Psoas muscle (tissue), 8 donors: ENCODE measurements around the gene MAP2K2. TPM values are rescaled to one million over a fixed set of nuclear protein-coding genes. Genes with fewer than 3 reads are reported as not detected.
A peak's percentile ranks its signal among the peaks of the same experiment; 100 is the strongest.

Experiments
- ATAC-seq, 4 donors: fragments of 200-7000 bp; cut with Tn5 transposase; one replicate each; pipeline ENCODE4 v1.9.1; 2020; ENCODE audit warnings: moderate library complexity in 3 of 4, mild to moderate bottlenecking in 2 of 4
- DNase-seq, 2 donors: peaks; one replicate each; pipeline ENCODE4 v3.0.0-alpha.2; 2020
- H3K27ac ChIP-seq: fragments of 200-600 bp; one replicate; pipeline ENCODE4 v1.8.0; 2022
- H3K27me3 ChIP-seq, 3 donors: fragments of 200-600 bp in 1 of 3; one replicate each; pipeline versions ENCODE4 v1.6.1 to v1.8.0; 2013 to 2022; ENCODE audit warnings: low read length in 2 of 3, mild to moderate bottlenecking in 2 of 3, moderate library complexity in 1 of 3; ENCODE audit not compliant: insufficient read depth in 3 of 3
- H3K36me3 ChIP-seq, 2 donors: fragments of 200-600 bp in 1 of 2; one replicate each; pipeline versions ENCODE4 v1.6.1 to v1.8.0; 2013 to 2022; ENCODE audit warnings: low read depth in 1 of 2, mild to moderate bottlenecking in 1 of 2, moderate library complexity in 1 of 2; ENCODE audit not compliant: insufficient read depth in 1 of 2
- H3K4me1 ChIP-seq: fragments of 200-600 bp; one replicate; pipeline ENCODE4 v1.8.0; 2022
- H3K4me3 ChIP-seq: fragments of 200-600 bp; one replicate; pipeline ENCODE4 v1.8.0; 2022; ENCODE audit warnings: mild to moderate bottlenecking
- H3K9me3 ChIP-seq: fragments of 200-600 bp; one replicate; pipeline ENCODE4 v1.8.0; 2022
- CTCF ChIP-seq: fragments of 200-600 bp; IDR thresholded peaks from one replicate; pipeline ENCODE4 v1.8.0; 2022; ENCODE audit warnings: antibody characterized with exemption
- WGBS, 3 donors: extraction: QIAGEN DNeasy Blood & Tissue Kit; methylation state at CpG; one replicate each; pipeline versions ENCODE4 v1.1.6 to v1.1.7; 2013; 5-methylcytosine and 5-hydroxymethylcytosine counted together
- intact Hi-C, 2 donors: fragments of 100-400 bp; cut with DNase I; formaldehyde crosslinking; loops; one replicate each; pipeline versions ENCODE4 v1.11.0 to v1.14.2; 2022
- polyA plus RNA-seq, 3 donors: library from polyadenylated mRNA; stranded (reverse); fragments of 200-250 nt; gene quantifications; one replicate each; pipeline ENCODE4 v1.2.3, GENCODE V29; 2013
- total RNA-seq, 4 donors: library from RNA; stranded (reverse); fragmentation: NEBNext Ultra II Directional in 2 of 4; extraction: Animal tissue kit (Norgen Biotek cat#: 25700) in 2 of 4; gene quantifications; one replicate each; pipeline versions ENCODE4 v1.2.1 to v1.2.4, GENCODE V29; 2021 to 2023
- donor health status: healthy with polysubstance abuse.
- donor health status: DM: no; HTN: no; CAD: no; lungs with moderate emphysema.
- donor health status: Bipolar disorder and iron deficiency.
- donor health status: healthy.
- donor health status: DM: yes; HTN: yes; CAD: no.
- donor health status: DM: no; HTN: no; CAD: no.
- donor health status: DM: no; HTN: no; CAD: no.
- donor health status: DM: yes; HTN: yes; CAD: no.

The MAP2K2 gene
- total and polyA plus RNA-seq, 7 donors, result 136 to 290 (median 189) TPM

- intact Hi-C loops, result no loop called here
- H3K27ac ChIP-seq, result peak overlapping the region; percentile 69
- H3K4me1 ChIP-seq, result peaks cover 34% of the 10 kb centered on the region
- 41 to 67% (median 46%) methylated on average over 18 to 27 of the region's 27 CpGs for WGBS, 3 donors
- no peak for TF ChIP-seq CTCF
- peaks cover 0 to 52% of the 10 kb centered on the region in 2 donors for H3K36me3 ChIP-seq
- DNase-seq (peak in 1 of 2 donors; percentile 66), ATAC-seq (peak in 3 of 4 donors; percentile 29 to 32 (median 30))
- no peaks in the 10 kb centered on the region for H3K27me3 ChIP-seq
- H3K4me3 ChIP-seq, result peak overlapping the region; percentile 46
- H3K9me3 ChIP-seq, result no peaks in the 10 kb centered on the region
These were observed 71.6 kb downstream of the MAP2K2 start for GRCh38 chr19:4052114-4052992.

- Histone ChIP-seq H3K36me3 (peaks cover 0 to 61% of the 10 kb centered on the region in 2 donors), H3K27ac (peak overlapping the region; percentile 69), H3K4me1 (peaks cover 34% of the 10 kb centered on the region), H3K9me3 (no peaks in the 10 kb centered on the region), H3K4me3 (no peak overlapping the region), H3K27me3 (no peaks in the 10 kb centered on the region)
- intact Hi-C loops, result no loop called here
- WGBS, 3 donors, result 81 to 91% (median 88%) methylated on average over 13 to 15 of the region's 15 CpGs
- DNase-seq, result peak; percentile 65 to 80
- TF ChIP-seq CTCF, result no peak
- ATAC-seq, result peak in 3 of 4 donors; percentile 58 to 74 (median 61)
These were observed 72.5 kb downstream of the MAP2K2 start for GRCh38 chr19:4051175-4052101.

- intact Hi-C loops, result loop anchor here in 1 of 2 donors (5.0 kb wide), 1 partner anchor 37 kb away; no protein-coding TSS in a partner anchor
- WGBS, 3 donors, result 28 to 44% (median 34%) methylated on average over 15 of the region's 15 CpGs
- DNase-seq (peak; percentile 68 to 91), ATAC-seq (peak; percentile 75 to 88 (median 83))
- H3K27ac ChIP-seq, result peak overlapping the region; percentile 85
- H3K4me3 ChIP-seq, result no peak overlapping the region
- no peaks in the 10 kb centered on the region for H3K9me3 ChIP-seq
- TF ChIP-seq CTCF, result no peak
- peaks cover 34% of the 10 kb centered on the region for H3K4me1 ChIP-seq
- H3K36me3 ChIP-seq, result peaks cover 0 to 56% of the 10 kb centered on the region in 2 donors
- H3K27me3 ChIP-seq, result no peaks in the 10 kb centered on the region
These were observed 74.5 kb downstream of the MAP2K2 start for GRCh38 chr19:4049432-4049831.

- ATAC-seq, result no peak
- H3K36me3 ChIP-seq, result peaks cover 0 to 38% of the 10 kb centered on the region in 2 donors
These were observed 76.8 kb downstream of the MAP2K2 start for GRCh38 chr19:4046946-4047683.

More at GRCh38 chr19:4046946-4047683, 76.8 kb downstream of the MAP2K2 start:
- no peak for TF ChIP-seq CTCF
- Histone ChIP-seq H3K4me1 (peaks cover 23% of the 10 kb centered on the region), H3K27ac (no peak overlapping the region), H3K9me3 (no peaks in the 10 kb centered on the region), H3K27me3 (no peaks in the 10 kb centered on the region), H3K4me3 (no peak overlapping the region)
- intact Hi-C loops, result loop anchor here in 1 of 2 donors (5.0 kb wide), 1 partner anchor 35 kb away; no protein-coding TSS in a partner anchor
- no peak for DNase-seq
- 86 to 88% (median 88%) methylated on average over 30 to 33 of the region's 33 CpGs for WGBS, 3 donors
